Peyer's patch (tissue), 4 donors: ENCODE data around the gene IQCK.

Source experiments
- CTCF ChIP-seq, 6 experiments: fragments of 450-650 bp in 4 of 6; fragments of 200-600 bp in 2 of 6; sonication (generic) in 1 of 6; IDR thresholded peaks; one replicate each; pipeline ENCODE4 v1.5.1; 2017 to 2019; ENCODE audit warnings: antibody characterized with exemption in 6 of 6, mild to moderate bottlenecking in 3 of 6, moderate library complexity in 1 of 6
- POLR2A ChIP-seq, 2 donors: fragments of 450-650 bp; IDR thresholded peaks; one replicate each; pipeline ENCODE4 v1.5.1; 2017; ENCODE audit warnings: antibody characterized with exemption in 2 of 2, mild to moderate bottlenecking in 2 of 2, moderate library complexity in 2 of 2

- TF ChIP-seq POLR2A (IDR thresholded peaks at IDR 0.05) (no peak), CTCF (IDR thresholded peaks at IDR 0.05) (no peak)
Observed at GRCh38 chr16:19863990-19864389, 145.9 kb downstream of the IQCK start.
